ENCODE results near the gene ATP2C1.
"Not testable (repeated sequence)": the region's sequence is repeated elsewhere in the genome, so short reads cannot be mapped to it uniquely, and the experiment has no call there.

ATP2C1 gene, protein sequence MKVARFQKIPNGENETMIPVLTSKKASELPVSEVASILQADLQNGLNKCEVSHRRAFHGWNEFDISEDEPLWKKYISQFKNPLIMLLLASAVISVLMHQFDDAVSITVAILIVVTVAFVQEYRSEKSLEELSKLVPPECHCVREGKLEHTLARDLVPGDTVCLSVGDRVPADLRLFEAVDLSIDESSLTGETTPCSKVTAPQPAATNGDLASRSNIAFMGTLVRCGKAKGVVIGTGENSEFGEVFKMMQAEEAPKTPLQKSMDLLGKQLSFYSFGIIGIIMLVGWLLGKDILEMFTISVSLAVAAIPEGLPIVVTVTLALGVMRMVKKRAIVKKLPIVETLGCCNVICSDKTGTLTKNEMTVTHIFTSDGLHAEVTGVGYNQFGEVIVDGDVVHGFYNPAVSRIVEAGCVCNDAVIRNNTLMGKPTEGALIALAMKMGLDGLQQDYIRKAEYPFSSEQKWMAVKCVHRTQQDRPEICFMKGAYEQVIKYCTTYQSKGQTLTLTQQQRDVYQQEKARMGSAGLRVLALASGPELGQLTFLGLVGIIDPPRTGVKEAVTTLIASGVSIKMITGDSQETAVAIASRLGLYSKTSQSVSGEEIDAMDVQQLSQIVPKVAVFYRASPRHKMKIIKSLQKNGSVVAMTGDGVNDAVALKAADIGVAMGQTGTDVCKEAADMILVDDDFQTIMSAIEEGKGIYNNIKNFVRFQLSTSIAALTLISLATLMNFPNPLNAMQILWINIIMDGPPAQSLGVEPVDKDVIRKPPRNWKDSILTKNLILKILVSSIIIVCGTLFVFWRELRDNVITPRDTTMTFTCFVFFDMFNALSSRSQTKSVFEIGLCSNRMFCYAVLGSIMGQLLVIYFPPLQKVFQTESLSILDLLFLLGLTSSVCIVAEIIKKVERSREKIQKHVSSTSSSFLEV

DNA sequence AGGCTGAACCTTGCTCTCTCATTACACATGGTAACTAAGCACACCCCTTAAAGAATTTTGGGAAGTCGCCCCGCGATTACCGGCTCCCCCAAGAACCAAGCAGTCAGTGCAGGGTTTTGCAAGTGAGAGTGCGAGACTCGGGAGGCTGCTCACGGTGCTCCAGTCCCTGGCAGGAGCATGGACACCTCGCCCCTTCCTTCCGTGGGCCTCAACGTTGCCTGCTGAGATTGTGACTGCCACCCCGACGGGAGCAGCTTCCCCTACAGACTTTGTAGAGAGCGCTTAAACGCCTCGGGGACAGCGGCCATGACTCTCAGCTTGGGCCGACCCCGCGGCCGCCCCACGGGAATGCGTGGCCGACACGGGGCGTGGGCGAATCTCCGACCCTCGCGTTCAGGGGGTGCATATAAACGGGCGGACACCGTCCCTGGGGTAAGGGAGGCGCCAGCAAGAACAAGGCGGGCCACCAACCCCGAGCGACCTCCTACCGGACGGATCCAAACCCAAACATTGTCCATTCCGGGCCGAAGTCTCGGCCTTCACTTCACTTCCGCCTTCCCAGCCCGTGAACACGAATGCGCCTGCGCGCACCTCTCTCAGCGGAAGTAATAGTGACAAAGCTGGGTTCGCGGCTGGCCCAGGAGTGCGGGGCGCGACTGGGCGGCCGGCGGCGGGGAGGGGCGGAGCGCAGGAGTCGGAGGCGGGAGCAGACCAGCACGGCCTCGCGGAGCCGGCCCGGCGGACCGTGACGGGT, at the start of gene ATP2C1:
ATP2C1 (plus strand) TSS at position 709 of the 754 bp plus-strand sequence. CDS start 686 bp downstream, outside the sequence.
- DNase-seq (ENCODE audit: low spot score), result peak; percentile 98

DNA sequence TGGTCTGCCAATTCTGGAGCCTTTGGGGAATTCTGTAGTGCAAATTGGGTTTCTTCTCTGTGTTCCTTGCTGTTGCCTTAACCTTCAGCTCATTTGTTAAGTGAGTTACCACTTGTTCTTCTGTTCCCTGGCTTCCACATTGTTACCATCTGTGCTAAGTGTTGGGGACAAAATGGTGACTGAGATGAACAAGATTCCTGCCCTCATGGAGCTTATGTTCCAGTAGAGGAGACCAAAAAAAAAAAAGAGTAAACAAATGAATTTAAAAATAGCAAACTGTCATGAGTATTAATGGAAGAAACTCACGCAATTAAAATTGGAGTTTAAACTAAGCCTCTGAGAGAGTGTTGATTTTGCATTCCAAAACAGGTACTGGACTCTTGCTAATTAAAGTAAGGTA, 49.4 kb upstream of the ATP2C1 start:
- no peak for DNase-seq (ENCODE audit: low spot score)

DNA sequence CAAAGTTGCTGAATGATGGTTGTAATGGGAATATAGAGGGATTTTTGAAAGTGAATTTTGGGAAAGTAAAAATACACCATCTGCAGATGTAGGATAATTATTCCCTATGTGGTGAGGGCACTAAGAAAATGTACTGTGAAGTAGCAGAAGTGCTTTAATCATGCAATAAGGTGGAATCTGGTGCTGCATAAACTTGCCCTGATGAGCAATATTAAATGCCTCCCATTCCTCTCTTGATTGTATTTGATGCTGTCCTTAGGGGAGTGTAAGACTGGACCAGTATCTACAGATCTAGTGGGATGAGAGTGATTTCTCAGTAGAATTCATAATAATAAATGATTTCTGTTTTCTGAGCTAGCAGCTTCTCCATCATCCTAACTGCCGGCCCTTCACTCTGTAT, 47.7 kb upstream of the ATP2C1 start:
- no peak for DNase-seq (ENCODE audit: low spot score)

DNA sequence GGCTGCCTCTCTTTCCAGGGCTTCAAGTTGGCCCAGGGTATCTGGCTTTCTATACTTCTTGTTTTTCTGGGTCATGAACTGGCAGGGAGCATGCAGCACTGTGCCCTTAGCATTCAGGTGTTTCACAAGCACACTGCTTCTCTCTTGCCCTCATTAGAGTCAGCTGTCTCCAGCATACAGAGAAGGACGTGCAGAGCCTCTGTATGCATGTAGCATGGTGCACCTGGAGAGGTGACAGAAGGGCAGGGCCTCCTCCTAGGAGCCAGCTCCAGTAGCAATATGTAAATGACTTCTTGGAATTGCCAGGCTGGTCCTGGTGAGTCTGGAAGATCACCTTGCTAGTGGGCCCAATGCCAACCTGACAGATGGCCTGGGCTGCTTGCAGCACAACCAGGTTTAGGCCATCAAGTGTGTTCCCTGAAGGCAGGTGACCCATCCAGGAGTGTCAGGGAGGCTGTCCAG, 44.8 kb upstream of the ATP2C1 start:
- DNase-seq (ENCODE audit: low spot score), result peak; percentile 58

DNA sequence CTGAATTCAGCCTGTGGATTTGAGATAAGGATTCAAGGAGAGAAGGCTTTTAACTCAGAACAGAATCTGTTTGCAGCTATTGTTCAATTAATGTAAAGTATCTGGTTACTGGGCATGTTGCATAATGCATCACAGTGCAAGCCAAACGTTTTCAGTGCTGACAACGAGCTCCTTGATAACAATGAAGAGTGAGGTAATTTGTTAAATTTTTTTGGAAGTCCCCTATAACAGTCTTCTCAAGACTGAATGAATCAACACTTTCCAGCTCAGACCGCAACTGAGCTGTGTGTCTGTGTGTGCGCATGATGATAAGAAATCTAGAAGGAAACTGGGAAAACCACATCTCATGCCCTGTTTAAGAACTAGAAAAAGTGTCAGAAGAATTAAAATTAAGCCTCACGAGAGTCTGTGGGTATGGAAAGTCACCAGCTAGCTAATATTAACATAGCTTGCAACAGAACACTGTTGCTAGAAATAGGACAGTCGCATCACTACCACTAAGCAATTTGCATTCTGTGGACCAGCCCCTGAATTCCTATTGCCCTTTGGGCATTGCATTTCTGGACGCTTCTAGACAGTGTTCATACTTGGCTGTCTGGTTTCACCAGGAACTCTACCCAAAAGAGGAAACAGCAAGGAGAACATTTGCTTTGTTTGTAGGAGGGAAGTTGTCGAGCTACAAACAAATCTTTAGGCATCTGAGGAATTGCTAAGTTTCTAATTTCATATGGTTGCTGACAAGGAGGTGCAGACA, 43.7 kb upstream of the ATP2C1 start:
- DNase-seq (ENCODE audit: low spot score), result peak; percentile 85

DNA sequence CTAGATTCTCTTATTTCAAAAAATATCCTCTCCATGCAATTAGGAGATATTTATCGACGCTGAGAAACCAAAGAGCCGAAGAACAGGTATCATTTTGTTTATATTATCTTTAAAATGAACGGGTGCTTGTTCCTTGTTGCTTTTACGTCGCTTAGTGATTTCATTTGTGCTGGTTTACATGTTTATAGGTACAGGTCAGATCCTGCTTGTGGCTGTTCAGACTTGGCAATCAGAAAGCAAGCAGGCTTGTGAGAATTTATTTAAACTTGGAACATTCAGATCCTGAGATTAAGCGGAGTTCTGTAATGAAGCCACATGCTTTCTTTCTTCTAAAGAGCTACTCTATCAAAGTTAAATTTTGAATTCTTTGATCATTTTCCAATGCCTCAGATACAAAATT, 43.0 kb upstream of the ATP2C1 start:
- DNase-seq (ENCODE audit: low spot score), result no peak

DNA sequence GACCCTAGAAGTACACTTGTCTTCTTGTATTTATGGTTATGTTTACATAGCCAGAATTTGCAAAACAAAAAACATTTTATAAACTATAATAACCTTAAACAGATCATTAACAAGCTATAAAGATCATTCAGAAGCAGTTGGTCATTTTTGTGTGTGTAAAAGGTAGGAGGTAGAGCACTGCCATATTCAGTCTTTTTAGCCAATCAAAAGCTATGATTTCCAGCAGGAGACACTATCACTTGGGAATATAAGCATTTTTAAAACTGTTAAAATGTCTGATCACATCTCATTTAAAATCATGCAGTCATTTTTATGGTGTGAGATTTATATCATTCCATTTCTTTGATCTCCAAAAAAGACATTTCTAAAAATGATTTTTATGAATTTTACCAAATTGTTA, 42.6 kb upstream of the ATP2C1 start:
- DNase-seq (ENCODE audit: low spot score), result peak; percentile 14

DNA sequence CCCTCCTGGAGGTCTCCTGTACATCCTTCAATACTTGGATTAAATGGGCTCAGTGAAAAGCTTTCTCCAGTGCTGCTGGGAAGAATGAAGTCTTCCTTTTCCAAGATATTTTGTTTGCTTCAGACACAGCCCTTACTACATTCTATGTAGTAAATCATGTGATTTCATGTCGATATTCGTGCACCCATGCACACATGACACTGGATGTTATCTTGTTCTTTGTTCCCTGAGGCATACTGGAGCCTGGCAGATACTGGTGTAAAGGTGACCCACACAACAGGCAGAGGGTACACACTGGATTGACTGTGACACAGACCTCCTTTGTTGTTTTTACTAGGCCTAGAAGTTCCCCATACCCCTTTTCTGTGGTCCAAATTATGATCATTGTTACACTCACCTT, 40.3 kb upstream of the ATP2C1 start:
- no peak for DNase-seq (ENCODE audit: low spot score)

DNA sequence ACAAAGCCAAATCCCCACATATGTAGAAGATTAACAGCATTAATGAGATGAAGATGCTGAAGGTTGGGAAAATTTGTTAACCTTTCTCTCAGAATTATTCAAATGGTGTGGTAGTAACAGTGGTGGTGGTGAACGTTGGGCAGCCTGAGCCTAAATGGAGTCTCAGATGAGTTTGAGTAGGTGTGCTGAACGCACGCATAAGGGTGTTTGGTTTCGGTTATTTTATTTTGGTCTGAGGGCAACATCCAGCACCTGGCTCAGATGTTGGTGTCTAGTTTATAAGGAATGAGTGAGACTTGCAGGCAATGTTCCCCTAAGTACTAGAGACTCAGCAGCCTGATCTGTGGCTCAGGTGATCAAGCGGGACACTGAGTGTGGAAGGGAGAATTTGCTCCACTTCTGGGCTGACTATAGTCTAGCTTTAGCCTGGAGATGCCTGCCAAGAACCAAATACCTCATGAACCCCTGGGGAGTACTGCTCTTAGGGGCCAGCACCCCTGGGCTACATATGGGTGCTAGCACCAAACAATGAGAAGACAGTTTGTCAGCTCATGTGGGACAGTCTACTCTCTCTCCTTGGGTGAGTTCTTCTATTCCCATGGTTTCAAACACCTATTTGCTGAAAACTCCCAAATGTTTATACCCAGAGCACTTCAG, 39.5 kb upstream of the ATP2C1 start:
- DNase-seq (ENCODE audit: low spot score), result no peak

DNA sequence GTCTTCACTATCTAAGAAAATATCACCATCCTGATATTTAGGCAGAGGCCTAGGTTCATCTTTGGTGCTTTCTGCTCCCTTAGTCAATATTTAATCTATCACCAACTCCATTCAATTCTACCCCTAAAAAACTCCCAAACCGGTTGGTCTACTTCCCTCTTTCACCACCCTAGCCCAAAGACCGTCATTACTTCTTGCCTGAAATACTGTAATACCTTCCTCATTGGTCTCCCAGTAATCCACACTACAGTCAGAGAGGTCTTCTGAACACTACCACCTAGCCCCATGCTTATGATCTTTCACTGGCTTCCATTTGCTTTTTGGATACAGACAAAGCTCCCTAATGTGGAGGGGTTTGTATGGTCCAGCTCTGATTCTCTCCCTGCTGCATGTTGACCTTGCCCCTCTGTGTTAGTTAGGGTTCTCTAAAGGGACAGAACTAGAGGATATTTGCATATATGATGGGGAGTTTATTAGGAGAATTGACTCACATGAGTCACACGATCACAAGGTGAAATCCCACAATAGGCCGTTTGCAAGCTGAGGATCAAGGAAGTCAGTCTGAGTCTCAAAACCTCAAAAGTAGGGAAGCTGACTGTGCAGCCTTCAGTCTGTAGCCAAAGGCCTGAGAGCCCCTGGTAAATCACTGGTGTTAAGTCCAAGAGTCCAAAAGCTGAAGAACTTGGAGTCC, 36.4 kb upstream of the ATP2C1 start:
- DNase-seq (ENCODE audit: low spot score), result no peak

DNA sequence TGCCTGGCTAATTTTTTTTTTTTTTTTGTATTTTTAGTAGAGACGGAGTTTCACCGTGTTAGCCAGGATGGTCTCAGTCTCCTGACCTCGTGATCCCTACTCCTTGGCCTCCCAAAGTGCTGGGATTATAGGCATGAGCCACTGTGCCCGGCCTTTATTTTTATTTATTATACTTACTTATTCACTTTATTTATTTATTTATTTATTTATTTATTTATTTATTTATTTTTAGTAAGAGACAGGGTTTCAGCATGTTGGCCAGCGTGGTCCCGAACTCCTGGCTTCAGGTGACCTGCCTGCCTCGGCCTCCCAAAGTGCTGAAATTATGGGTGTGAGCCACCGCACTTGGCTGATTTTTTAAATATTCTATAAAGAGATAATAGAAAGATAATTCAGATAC, 31.8 kb upstream of the ATP2C1 start:
- not testable (repeated sequence) for DNase-seq (ENCODE audit: low spot score)

DNA sequence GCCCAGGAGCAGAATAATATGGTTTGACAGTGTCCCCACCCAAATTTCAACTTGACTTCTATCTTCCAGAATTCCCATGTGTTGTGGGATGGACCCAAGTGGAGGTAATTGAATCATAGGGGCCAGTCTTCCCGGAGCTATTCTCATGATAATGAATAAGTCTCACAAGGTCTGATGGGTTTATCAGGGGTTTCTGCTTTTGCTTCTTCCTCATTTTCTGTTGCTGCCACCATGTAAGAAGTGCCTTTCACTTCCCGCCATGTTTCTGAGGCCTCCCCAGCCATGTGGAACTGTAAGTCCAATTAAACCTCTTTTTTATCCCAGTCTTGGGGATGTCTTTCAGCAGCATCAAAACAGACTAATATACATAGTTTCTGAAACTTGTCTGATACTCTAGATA, 28.4 kb upstream of the ATP2C1 start:
- no peak for DNase-seq (ENCODE audit: low spot score)

DNA sequence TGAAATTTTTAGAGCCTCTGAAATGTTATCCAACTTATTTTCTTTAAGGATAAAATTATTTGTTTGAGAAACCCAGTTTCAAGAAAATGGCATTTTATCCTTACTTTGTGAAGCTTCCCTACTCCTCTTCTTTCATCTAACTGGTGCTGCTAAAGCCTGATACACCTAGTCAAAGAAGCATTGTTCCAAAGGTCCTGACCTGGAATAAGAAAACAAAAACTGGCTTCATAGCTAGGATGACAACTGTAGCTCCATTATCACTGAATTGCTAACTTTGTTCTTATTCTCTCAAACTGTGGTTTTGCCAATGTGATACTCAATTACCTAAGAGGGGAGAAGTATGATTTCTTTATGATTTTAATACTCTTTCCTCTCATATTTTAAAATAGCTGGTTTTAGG, 27.6 kb upstream of the ATP2C1 start:
- DNase-seq (ENCODE audit: low spot score), result no peak

DNA sequence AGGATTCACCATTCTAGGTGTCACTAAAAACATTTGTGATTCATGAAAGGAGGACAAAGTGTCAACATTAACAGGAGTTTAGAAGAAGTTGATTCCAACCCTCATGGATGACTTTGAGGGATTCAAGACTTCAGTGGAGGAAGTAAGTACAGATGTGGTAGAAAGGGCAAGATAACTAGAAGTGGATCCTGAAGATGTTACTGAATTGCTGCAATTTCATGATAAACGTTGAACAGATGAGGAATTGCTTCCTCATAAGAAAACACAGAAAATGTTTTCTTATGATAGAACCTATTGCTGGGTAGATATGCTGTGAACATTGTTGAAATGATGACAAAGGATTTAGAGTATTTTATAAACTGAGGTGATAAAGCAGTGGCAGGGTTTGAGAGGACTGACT, 23.5 kb upstream of the ATP2C1 start:
- no peak for DNase-seq (ENCODE audit: low spot score)

DNA sequence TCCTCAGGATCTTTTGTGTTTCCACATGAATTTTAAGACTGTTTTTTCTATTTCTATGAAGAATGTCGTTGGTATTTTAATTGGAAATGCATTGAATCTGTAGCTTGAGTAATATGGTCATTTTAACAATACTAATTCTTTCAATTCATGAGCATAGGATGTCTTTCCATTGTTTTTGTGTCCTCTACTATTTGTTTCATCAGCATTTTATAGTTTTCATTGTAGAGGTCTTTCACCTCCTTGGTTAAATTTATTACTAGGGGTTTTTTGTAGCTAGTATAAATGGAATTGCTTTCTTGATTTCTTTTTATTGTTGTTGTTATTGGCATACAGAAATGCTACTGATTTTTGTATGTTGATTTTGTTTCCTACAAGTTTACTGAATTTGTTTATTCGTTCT, 17.3 kb upstream of the ATP2C1 start:
- no peak for DNase-seq (ENCODE audit: low spot score)

DNA sequence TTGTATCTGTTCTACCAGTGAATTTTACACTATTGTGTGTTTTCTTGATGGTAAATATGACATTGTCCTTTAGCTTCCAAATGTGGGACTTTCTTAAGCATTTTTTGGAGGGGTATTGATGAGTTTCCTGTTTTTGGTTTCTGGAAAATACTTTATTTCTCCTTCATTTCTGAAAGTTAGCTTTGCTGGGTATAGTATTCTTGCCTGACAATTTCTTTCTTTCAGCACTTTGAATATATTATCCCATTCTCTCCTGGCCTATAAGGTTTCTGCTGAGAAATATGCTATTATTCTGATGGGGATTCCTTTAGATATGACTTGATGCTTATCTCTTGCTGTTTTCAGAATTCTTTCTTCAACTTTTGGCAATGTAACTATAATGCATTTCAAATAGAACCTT, 15.4 kb upstream of the ATP2C1 start:
- DNase-seq (ENCODE audit: low spot score), result no peak

DNA sequence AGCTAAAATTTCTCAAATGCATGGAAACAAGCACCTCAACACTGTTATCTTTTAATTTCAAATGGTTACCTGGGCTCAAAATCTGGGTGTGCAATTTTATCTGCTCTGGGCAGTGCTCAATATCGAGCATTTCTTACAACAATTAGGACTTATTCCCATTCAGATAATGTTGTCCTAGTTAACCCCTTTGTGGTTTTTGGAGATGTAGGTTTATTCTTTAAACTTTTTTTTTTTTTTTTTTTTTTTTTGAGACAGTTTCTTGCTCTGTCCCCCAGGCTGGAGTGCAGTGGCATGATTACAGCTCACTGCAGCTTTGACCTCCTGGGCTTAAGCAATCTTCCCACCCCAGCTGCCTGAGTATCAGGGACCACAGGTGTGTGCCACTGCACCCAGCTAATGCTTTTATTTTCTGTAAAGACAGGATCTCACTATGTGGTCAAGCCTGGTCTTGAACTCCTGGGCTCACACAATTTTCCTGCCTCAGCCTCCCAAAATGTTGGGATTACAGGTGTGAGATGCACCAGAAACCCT, 4.4 kb upstream of the ATP2C1 start:
- DNase-seq (ENCODE audit: low spot score), result no peak

DNA sequence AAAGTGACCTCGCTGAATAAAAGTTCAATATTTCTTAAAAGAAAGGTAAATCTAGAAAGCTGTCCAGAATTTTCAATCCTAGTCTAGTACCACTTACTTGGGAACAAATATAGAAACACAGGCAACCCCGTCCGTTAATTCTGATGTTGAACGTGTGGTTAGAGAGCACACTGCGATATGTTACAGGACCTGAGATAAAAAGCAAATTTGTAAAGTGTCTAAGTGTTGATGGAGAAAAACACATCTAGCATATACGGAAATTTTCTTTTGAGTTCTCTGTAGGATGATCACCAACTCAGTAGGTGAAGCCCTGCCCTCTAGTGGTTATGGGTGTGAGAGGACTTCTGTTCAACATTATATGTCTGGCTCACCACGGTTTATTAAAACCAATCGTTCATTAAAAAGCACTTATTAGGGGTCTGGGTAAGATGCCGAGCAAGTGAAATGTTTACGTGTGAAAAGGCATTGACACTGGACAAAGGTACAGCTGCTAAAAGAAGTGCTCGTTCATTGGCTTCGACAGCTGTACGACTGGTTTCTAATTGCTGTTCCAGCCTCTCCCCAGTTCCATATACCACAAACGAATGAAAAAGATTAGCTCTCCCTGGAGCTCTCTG, 1.0 kb upstream of the ATP2C1 start:
- DNase-seq (ENCODE audit: low spot score), result peak; percentile 95

DNA sequence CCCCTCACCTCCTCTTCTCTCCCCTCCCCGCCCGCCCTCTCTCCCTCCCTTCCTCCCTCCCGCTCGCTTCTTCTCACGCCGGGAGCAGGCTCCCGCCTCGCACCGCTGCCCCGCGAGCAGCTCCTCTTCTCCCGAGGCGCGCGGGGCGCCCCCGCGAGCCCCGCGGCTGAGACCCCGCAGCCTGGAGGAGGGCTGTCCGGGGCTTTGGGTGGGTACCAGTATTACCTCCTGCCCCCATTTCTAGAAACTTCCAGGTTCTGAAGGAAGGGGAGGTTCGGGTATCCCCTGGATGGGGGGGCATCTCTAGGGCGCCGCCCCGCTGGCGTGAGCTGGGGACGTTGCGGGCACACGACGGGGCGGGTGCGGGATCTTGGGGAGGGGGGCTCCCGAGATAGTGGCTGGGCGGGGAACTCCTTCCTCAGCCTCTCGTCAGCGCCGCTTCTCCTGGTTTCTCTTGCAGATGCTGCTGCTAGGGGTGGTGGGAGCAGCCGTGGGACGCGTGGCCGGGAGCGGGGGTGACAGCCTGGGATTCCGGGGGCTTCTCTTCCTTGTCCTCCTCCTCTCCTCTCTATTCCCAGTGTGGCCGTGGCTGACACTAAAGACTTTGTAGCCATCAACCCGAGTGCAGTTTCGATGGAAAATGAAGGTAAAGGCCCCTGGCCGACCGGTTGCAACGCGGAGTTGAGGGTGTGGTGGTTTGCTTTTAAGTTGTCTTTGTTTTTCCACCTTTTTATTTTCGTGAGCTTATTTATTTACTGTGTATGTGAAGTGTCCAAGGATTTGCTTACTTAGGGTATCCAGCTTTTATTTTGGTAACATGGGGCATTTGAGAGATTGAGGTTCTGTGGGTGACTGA, 474 bp downstream of the ATP2C1 start:
- peak; percentile 48 for DNase-seq (ENCODE audit: low spot score)

Measured in NAMALWA (cell line).